CD4-positive, alpha-beta T cell treated with Interleukin-15 for 1 hour (primary cell): ENCODE results near the gene BPGM.
A peak's percentile ranks its signal among the peaks of the same experiment; 100 is the strongest.
"Not testable (repeated sequence)": the region's sequence is repeated elsewhere in the genome, so short reads cannot be mapped to it uniquely, and the experiment has no call there.

Experiments used
- DNase-seq: peaks from one replicate; pipeline ENCODE4 v3.0.0-alpha.2; 2020

BPGM gene

DNA sequence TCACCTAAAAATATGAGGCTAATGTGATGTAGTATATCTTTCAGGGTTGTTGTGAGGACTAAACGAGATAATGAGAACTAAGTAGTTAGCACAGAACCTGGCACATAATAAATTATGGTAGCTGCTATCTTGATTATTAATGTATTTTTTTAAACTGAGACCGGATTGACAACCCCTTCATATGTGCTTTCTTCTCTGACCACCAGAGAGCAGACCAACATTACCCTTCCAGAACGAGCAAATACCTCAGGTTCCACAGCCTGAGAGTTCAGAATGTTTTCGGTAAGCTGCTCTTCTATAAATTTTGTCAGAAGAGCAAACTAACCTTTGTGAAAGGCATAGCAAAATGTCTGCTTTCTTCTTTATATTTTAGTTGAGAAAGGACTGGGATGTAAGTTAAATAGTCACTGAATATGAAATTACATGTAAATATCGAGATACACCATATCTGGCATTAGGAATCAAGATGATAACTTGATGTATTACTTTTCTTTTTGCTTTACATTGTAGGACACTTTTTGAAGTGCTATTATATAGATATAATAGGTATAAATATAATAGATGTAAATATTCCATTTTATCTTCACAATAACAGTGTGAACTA lies 13.6 kb upstream of the BPGM start:
- peak; percentile 19 for DNase-seq

DNA sequence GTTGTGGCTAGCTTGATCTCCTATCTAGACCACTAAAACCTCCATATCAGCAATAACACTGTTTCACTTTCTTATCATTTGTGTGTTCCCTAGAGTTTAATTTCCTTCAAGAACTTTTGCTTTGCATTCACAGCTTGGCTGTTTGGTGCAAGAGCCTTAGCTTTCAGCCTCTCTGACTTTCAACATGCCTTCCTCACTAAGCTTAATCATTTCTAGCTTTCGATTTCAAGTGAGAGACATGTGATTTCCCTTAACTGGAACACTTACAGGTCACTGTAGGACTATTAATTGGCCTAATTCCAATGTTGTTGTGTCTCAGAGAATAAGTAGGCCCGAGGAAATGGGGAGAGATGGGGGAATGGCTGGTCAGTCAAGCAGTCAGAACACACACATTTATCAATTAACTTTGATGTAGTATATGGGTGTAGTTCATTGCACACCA lies 10.6 kb upstream of the BPGM start:
- no peak for DNase-seq

DNA sequence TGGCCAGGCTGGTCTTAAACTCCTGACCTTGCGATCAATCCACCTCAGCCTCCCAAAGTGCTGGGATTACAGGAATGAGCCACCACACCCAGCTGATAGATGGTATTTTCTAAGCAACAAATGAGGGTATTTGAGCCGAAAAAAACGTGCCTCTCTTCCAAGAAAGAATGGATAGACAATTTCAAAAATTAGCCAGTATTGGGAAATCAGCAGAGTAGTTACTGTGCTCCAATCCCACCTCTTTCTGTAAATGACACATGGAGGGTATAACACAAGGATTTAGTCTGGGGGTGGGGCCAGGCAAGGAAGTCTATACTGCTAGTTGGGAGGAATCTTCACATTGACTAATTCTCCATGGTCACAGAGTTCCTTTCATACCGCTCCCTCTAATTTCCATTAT lies 9.2 kb upstream of the BPGM start:
- no peak for DNase-seq

DNA sequence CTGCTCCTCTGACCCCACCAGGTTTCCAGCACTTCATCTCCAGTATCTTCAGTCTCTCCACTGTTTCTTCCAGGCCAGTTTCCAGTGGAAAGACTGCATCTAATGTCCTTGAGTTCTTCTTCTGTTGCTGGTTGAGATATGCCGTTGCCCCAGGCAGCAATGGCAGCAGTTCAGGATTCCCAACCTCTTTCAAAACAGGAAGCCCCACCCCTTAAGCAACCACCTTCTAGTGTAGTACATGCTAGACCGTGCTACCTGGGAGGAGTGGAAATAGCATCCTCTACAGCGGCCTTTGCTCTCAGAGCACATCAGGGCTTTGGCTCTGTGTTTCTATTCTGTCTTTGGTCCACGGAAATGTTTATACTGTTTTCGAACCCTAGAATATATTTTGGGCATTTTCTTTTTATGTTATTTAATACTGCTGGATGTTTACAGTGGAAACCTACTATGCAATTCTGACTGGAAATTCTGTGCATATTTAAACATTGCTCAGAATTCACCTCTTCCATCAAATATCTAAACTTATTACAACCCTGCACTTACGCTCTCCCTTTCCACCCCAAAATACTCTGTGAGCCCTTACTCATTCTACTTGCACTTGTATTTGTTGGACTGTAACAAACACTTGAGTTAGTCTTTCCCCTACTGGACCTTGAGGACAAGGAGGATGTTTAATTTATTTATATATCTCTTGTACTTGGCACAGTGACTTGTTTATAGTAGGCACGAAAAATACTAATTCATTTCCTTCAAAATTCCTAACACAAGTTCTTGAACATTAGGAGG lies 8.5 kb upstream of the BPGM start:
- no peak for DNase-seq

DNA sequence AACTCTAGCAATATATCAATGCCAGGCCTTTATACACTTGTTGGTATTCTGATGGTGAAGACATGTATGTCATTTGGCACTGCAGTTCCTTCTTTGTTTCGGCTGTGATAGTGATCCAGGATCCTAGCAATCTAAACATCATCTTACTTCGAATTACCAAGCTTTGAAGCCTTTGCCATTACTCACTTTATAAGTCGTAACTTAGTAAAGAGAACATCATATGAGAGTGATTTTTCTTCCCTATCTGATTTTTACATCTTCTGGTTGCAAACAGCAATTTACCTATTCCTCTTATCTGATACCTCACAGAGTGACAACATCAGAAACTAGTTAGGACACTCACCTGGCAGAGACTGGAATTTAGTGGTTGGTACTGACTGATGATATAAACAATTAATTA lies 7.6 kb upstream of the BPGM start:
- no peak for DNase-seq

DNA sequence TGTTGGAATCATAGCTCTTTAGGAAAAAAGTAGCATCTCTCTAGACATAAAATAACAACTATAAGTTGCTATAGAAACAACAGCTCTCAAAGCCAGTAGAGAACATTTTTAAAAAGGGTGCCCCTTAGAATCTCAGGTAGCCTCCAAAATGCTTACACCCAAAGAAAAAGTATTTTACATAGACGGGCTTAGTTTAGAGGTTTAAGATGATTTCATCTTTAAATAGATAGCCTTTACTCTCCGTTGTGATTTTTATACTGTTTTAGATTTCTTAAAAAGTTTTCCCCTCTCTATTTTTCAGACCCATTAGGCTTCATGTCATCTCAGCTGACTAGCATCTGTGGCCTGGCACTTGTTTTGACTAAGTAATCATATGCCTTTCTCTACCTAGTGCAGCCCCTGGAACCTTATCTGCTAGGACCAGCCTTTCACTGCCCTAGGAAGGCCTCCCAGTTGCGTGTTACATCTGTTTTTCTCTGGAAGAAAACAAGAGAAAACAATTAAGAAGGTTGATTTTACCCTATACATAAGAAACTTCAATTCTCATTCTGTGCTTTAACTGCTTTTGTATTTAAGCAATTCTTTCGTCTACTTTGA lies 6.9 kb upstream of the BPGM start:
- no peak for DNase-seq

DNA sequence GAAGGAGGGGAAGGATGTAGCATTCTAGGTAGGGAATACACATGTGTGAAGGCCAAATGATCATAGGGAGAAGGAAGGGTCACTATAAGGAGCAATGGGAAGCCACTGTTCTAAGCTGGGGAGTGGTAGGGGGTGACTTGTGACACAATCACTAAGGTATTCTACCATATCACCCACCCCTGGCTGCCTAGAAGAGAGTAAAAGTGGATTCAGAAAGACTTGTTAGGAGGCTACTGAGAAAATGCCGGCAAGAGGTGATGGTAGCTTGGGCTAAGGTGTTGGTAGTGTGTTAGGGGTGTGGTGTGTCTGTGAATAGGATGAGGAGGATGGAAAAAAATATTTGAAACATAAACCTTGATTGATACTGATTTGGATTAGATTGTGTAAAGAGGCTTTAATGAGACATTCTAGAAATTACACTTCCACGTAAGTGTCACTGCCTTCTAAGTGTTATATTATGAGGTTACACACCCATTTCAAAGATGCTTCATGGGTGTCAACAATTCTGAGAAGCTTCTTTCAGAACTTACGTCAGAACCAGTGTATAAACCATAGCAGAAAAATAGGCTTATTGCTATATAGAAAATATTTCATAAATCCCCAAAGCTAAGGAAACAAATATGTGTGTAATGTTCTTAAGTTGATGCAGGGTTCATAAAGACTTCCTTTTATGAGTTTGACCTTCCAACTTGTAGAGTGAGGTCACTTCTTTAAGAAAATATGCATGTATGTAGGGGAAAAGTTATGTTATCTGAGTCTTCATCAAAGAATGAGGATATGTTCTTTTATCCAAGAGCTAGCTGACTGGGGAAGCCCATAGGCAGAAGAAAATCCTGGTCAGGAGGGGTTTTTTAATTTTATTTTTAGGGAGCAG lies 5.6 kb upstream of the BPGM start:
- no peak for DNase-seq

DNA sequence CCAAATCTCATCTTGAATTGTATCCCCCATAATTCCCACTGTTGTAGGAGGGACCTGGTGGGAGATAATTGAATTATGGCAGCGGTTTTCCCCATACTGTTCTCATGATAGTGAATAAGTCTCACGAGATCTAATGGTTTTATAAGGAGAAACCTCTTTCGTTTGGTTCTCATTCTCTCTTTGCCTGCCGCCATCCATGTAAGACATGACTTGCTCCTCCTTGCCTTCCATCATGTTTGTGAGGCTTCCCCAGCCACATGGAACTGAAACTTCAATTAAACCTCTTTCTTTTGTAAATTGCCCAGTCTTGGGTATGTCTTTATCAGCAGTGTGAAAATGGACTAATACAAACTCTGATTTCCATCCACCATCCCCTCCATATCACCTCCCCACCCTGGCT lies 4.7 kb upstream of the BPGM start:
- DNase-seq = not testable (repeated sequence)

DNA sequence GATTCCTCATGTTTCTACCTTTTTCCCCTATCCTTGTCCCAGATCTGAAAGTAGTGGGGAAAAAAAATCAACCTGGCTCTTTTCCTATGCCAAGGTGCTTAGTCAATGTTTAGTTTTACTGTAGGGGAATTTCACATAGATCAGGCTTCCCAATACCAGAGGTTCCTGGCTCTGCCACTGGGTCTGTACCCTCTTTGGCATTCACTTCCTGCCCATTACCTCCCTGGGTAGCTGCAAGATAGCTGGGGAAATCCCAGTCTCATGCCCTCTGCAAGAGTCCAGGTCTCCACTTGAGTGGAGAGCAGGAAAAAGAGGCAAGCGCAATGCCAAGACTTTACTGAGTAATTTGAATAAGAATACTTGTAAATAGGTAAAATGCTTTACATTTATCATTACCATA lies 3.5 kb upstream of the BPGM start:
- no peak for DNase-seq

DNA sequence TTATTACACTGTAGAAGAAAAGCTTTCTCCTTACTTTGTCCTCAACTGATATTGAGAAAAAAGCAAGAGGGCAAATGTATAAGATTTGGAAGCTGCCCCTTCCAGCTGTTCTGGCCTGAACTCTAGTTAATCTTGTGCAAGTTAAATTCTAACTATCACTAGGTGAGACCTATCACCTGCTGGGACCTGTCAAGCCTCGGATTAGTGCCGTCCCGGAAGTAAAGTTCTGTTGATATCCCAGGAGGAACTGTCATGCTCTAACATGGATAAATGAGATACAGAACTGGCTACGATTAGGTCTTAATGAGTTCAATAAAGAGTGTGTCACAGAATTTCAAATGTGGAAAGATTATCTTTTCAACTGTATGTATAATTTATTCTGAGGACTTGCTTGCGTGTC lies 1.2 kb upstream of the BPGM start:
- DNase-seq = no peak

DNA sequence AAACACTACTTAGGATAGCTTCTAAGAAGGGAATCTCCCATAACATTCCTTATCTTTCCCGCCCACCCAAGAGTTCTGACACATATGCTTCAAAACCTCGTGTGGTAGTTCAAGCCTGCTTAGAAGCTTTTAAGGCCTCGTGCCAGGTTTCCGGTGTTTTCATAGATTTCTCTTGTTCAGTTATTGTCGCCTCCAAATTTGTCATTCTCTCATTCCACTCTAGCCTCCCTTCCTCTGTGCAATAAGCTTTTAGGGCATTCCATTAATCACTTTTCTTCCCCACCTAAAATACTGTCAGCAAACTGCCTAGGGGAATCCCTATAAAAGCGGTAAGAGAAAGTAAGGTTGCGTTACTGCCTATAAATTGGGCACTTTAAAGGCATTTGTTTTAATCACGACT lies 718 bp upstream of the BPGM start:
- no peak for DNase-seq

DNA sequence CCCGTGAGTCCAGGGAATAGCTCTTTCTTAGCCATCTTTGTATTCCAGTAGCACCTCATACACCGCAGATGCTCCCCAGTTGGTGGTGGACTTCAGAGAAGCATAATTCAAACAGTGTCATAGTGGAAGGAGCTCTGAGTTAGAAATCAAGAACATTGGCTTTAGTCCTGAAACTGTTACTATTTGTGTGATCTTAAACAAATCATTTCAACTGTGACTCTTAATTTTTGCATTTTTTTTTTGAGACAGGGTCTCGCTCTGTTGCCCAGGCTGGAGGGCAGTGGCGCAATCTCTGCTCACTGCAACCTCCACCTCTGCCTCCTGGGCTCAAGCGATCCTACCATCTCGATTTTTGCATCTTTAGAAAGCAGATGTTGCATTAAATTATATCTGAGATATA lies 1.8 kb downstream of the BPGM start:
- DNase-seq = no peak

DNA sequence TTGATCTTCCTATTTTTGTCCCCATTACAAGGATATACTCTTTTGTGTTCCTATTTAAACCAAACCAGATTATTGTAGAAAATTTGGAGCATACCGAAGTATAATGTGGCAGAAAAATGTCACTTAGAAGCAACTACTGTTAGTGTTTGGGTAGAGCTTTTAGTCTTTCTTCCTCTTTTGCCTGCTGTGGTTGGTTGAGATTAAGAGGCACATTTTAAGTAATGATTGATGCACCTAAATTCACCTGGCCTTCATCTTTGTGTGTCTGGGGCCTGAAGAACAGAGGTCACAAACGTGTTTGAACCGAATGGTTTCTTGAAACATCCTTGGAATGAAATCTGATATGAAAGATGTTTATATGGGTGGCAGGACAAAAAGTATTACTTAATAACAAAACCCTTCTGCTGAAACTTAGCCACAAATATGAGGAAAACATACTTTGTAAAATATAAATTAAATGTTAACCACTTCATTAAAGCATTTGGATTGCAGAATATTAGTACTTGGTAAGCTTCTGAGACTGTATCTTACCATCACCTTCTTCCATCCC lies 2.6 kb downstream of the BPGM start:
- DNase-seq = no peak

DNA sequence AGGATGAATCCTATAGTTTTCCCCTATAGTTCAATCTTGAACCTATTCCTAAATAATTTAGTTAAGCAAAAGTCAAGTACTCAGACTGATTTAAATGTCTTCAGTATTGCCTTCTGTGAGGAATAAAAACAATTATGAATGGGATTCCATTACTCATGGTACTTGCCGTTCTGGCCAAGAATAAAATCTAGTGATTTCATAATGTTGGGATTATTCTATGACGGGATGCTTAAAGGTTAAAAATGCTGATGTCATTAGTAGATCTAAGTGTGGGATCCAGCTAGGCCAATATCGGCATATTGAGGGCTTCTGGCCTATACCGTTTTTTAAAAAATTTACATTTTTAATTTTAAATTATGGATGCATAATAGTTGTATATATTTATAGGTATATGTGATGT lies 5.3 kb downstream of the BPGM start:
- no peak for DNase-seq

DNA sequence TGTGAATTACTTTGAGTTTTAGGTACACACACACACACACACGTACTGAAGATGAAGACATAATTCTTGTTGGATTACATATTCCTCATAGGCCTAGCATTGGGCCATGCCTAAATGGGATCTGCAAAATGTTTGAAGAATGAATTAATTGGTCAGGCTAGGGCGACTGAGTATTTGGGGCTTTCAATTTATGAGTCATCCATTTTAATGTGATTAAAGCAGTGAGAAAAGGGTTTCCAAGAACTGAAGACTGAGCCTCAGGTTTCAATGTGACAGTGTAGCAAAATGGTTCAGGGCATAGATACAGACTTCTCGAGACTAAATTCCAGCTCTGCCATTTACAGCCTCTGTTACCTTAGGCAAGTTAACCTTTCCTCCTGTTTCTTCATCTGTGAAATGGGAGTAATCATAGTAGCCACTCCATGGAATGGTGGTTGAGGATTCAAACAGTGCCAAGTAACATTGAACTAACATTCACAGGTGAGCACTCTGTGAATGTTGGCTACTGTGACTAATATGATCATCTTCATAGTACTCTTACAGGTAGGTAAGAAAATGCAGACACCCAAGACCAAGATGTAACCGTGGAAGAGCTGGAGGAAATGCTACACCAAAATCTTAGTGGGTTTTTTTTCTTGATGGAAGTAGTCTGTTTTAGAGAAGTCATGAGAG lies 7.6 kb downstream of the BPGM start:
- no peak for DNase-seq

DNA sequence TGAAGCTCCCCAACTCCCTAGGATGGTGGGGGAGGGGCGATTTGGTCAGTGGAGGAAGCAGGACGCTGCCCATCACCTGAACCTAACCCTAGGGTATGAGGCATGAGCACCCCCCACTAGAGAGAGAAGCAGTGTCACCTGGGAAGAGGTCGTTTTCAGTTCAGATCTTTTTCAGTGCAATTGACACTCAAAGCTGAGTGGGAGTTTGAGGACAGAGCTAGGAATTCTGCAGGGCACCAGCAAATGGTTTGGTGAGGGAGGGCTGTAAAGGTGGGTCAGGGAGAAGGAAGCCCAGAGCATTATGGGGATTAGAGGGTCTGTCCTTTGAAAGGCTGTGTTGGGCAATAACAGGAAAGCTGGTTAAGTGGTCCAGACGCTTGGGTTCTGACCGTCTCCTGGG lies 10.9 kb downstream of the BPGM start:
- no peak for DNase-seq

DNA sequence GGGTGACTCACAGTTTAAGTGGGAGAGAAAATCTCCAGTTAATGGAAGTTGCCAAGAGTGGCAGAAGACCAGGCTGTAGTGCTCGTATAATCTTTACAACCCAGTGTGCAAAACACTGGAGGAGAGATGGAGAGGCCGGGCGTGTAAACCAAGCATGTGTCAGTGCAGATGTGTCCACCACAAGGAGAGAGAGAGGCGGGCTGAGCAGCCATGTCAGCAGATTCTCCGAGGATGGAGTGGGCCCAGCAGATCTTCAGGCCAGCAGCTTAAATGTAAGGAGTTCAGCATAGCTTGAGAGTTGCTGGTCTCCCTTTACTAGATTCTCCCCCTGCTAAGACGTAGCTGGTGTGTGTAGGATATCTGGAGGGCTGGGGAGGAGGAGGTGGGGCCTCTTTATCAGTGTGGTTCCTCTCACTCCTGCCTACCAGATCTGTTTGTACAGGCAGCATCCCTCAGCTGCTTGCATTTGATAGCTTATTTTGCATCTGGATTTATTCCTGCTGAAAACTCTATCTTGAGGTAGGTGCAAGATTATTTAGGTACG lies 13.7 kb downstream of the BPGM start:
- no peak for DNase-seq

DNA sequence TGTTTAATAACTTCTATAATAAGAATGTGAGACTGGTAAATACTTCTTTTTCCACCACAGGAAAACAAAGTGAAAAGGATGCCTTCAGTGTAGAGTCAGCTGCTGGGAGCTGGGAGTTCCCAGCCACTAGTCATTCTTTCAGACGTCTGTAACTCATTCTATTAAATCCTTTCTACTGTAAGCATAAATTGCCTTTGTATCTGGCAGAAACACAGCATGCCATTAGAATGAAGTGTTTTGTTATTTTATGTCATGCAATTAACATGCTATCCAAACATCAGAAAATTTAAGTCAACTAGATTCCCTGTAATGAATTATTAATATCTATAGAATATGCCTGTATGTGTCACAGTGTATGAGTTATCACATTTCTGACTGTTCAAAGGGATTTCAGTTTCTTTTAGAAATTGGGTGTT lies 14.3 kb downstream of the BPGM start:
- DNase-seq = no peak

DNA sequence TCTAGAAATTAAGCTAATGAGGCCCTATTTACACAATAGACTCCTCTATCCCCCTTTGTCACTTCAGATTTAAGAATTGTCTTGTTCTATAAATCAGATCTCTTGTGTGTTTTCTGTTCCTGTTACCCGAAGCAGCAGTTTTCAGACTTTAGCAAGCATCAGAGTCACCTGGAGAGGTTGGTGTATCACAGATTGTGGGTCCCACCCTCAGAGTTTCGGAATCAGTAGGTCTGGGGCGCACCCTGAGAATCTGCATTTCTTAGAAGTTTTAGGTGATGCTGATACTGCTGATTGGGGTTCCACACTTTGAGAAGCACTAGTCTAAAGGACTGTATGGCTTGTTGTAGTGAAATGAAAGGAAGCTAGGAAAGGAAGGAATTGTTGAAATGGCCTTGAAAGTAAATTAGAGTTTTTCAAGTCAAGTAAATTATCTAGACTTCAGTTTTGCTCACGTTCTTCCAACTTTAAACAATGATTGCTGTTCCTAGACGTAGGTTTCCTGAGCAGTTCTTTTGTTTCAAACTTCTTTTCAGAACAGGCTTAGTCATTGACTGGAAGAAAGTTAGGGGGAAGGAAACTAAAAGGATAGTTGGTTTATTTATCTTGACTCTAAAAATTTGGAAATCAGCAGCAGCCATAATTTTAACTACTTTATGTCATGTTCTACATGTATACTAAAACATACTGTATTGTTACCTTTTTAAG lies 15.7 kb downstream of the BPGM start:
- no peak for DNase-seq

DNA sequence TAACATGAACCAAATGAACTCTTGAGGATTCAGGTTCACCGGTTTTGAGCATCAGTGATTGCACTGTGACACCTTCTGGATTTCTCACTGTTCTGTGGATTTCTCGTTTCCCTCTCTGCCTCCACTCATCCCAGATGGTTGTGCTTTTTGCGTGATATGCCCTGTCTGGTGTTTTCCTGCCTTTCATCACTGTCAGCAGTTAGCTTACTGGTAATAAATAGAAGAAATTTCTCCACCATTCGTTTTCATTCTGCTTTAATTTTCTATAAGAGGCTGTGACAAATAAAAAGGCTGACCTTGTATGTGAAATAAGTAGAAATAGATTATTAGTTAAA lies 16.2 kb downstream of the BPGM start:
- DNase-seq = no peak

DNA sequence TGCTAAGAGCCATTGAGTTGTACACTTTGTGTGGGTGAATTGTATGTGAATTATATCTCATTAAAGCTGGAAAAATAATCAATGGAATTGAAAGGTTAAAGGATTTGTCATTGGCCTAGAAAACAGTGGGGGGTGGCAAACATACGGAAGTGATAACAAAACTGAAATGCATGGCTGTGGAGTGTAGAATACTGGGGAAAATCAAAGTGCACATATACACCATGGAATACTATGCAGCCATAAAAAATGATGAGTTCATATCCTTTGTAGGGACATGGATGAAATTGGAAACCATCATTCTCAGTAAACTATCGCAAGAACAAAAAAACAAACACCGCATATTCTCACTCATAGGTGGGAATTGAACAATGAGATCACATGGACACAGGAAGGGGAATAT lies 18.4 kb downstream of the BPGM start:
- DNase-seq = not testable (repeated sequence)

DNA sequence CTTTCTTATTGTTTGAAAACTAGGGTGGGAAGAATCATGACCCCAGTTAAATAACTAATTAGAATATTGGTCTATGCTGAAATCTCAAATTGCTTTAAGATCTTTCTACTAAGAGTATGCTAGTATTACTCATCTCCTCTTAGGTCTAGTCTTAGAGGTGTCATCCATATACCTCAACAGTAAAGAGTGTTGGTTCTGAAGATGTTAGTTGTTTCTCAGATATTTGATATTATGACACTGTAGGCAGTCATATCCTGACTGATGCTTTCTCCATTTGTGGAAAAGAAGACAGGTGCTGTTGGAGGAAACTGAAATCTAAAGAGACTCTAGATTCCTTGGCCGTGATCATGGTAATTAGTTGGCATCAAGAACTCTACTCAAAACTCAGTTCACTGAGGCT lies 21.2 kb downstream of the BPGM start:
- DNase-seq = no peak
